Activated CD4-positive, alpha-beta memory T cell treated with anti-CD3 and anti-CD28 coated beads for 36 hours (primary cell): Measurements from ENCODE around the gene PORCN. TPM values are rescaled to one million over a fixed set of nuclear protein-coding genes. Genes with fewer than 3 reads are reported as not detected.
"Not testable (repeated sequence)": the region's sequence is repeated elsewhere in the genome, so short reads cannot be mapped to it uniquely, and the experiment has no call there.

Source experiments
- CTCF ChIA-PET: fragments of 350-600 bp; sonication (Branson Sonifier 250); formaldehyde crosslinking; loops from one replicate; lab custom pipeline; 2021; ENCODE audit warnings: antibody characterized with exemption, inconsistent platforms; lab: Charles Lee
- POLR2A ChIA-PET: fragments of 350-600 bp; sonication (Branson Sonifier 250); formaldehyde crosslinking; loops from one replicate; lab custom pipeline; 2021; ENCODE audit warnings: antibody characterized with exemption; lab: Charles Lee
- DNase-seq: peaks from one replicate; pipeline ENCODE4 v3.0.0-alpha.2; 2020
- H3K27ac Mint-ChIP-seq: one replicate; pipeline ENCODE4 v1.8.0; 2021; ENCODE audit warnings: mixed read lengths
- H3K27me3 Mint-ChIP-seq: one replicate; pipeline ENCODE4 v1.8.0; 2021; ENCODE audit warnings: mixed read lengths
- H3K36me3 Mint-ChIP-seq: one replicate; pipeline ENCODE4 v1.8.0; 2021; ENCODE audit warnings: mixed read lengths
- H3K4me1 Mint-ChIP-seq: one replicate; pipeline ENCODE4 v1.8.0; 2021; ENCODE audit warnings: low read depth, mixed read lengths
- H3K4me3 Mint-ChIP-seq: one replicate; pipeline ENCODE4 v1.8.0; 2021; ENCODE audit warnings: mild to moderate bottlenecking, mixed read lengths
- H3K9me3 Mint-ChIP-seq: one replicate; pipeline ENCODE4 v1.8.0; 2021; ENCODE audit warnings: mixed read lengths
- intact Hi-C: fragments of 100-400 bp; cut with micrococcal nuclease; formaldehyde crosslinking; loops from one replicate; pipeline ENCODE4 v1.15.1; 2023
- total RNA-seq, 2 experiments: library from RNA; stranded (reverse); gene quantifications; one replicate each; pipeline ENCODE4 v1.2.3, GENCODE V29; 2021

Gene PORCN
- total RNA-seq, 2 experiments from 2014 or later = 7.1 to 7.7 TPM

- no peaks in the 10 kb centered on the region for H3K9me3 Mint-ChIP-seq
These were observed 6.2 kb downstream of the PORCN start for GRCh38 chrX:48514868-48515460.

GRCh38 chrX:48515842-48516241 is 7.0 kb downstream of the PORCN start:
- no peak overlapping the region for H3K27ac Mint-ChIP-seq
- H3K36me3 Mint-ChIP-seq = no peaks in the 10 kb centered on the region

More at GRCh38 chrX:48514868-48515460, 6.2 kb downstream of the PORCN start:
- Mint-ChIP-seq H3K36me3 (no peaks in the 10 kb centered on the region), H3K4me3 (no peak overlapping the region), H3K4me1 (peaks cover 16% of the 10 kb centered on the region), H3K27ac (no peak overlapping the region), H3K27me3 (no peaks in the 10 kb centered on the region)
- intact Hi-C loops = no loop called here
- CTCF ChIA-PET = no interaction called here
- no peak for DNase-seq
- POLR2A ChIA-PET = interaction anchor here (1.2 kb wide), 1 partner anchor 60 kb away, joined by 3 read pairs; no protein-coding TSS in a partner anchor

GRCh38 chrX:48516285-48516684 is 7.5 kb downstream of the PORCN start:
- Mint-ChIP-seq H3K9me3 (no peaks in the 10 kb centered on the region), H3K4me3 (no peak overlapping the region), H3K36me3 (no peaks in the 10 kb centered on the region), H3K27me3 (no peaks in the 10 kb centered on the region), H3K4me1 (peaks cover 21% of the 10 kb centered on the region), H3K27ac (no peak overlapping the region)
- ChIA-PET POLR2A (no interaction called here), CTCF (no interaction called here)
- no peak for DNase-seq
- intact Hi-C loops = no loop called here

More at GRCh38 chrX:48515842-48516241, 7.0 kb downstream of the PORCN start:
- POLR2A ChIA-PET = interaction anchor here (1.2 kb wide), 1 partner anchor 59 kb away, joined by 3 read pairs; no protein-coding TSS in a partner anchor
- intact Hi-C loops = no loop called here
- CTCF ChIA-PET = no interaction called here
- Mint-ChIP-seq H3K27me3 (no peaks in the 10 kb centered on the region), H3K9me3 (no peaks in the 10 kb centered on the region), H3K4me3 (no peak overlapping the region), H3K4me1 (peaks cover 17% of the 10 kb centered on the region)
- no peak for DNase-seq

- Mint-ChIP-seq H3K4me1 (peaks cover 21% of the 10 kb centered on the region), H3K9me3 (no peaks in the 10 kb centered on the region), H3K36me3 (no peaks in the 10 kb centered on the region), H3K27ac (no peak overlapping the region), H3K4me3 (no peak overlapping the region), H3K27me3 (no peaks in the 10 kb centered on the region)
- no peak for DNase-seq
- CTCF ChIA-PET = no interaction called here
- intact Hi-C loops = no loop called here
- POLR2A ChIA-PET = no interaction called here
These were observed 8.2 kb downstream of the PORCN start for GRCh38 chrX:48516987-48517386.

- POLR2A ChIA-PET, H3K27me3 Mint-ChIP-seq, intact Hi-C loops, CTCF ChIA-PET, H3K36me3 Mint-ChIP-seq, DNase-seq, H3K4me3 Mint-ChIP-seq, H3K9me3 Mint-ChIP-seq: not testable (repeated sequence)
- peaks cover 25% of the 10 kb centered on the region for H3K4me1 Mint-ChIP-seq
- H3K27ac Mint-ChIP-seq = peak overlapping the region; percentile 38
These were observed 10.7 kb downstream of the PORCN start for GRCh38 chrX:48519481-48519880.

GRCh38 chrX:48520455-48520854 is 11.7 kb downstream of the PORCN start:
- peak overlapping the region; percentile 92 for H3K4me3 Mint-ChIP-seq
- POLR2A ChIA-PET = interaction anchor here (1.5 kb wide), 1 partner anchor 58 kb away, joined by 3 read pairs; no protein-coding TSS in a partner anchor
- CTCF ChIA-PET = no interaction called here
- H3K27ac Mint-ChIP-seq = peak overlapping the region; percentile 98
- H3K27me3 Mint-ChIP-seq = no peaks in the 10 kb centered on the region
- intact Hi-C loops = loop anchor here (2.0 to 5.0 kb wide), 2 partner anchors 43 to 54 kb away; partner anchors contain the start of genes FTSJ1 and RBM3
- peak; percentile 38 for DNase-seq
- H3K9me3 Mint-ChIP-seq = no peaks in the 10 kb centered on the region
- peaks cover 7% of the 10 kb centered on the region for H3K36me3 Mint-ChIP-seq
- peaks cover 25% of the 10 kb centered on the region for H3K4me1 Mint-ChIP-seq

GRCh38 chrX:48520976-48521352 is 12.2 kb downstream of the PORCN start:
- no peaks in the 10 kb centered on the region for H3K27me3 Mint-ChIP-seq
- CTCF ChIA-PET = no interaction called here
- peak overlapping the region; percentile 92 for H3K4me3 Mint-ChIP-seq
- intact Hi-C loops = loop anchor here (1.0 to 5.0 kb wide), 5 partner anchors 18 to 77 kb away; partner anchors contain the start of genes FTSJ1, RBM3 and TBC1D25
- peaks cover 25% of the 10 kb centered on the region for H3K4me1 Mint-ChIP-seq
- H3K9me3 Mint-ChIP-seq = no peaks in the 10 kb centered on the region
- POLR2A ChIA-PET = interaction anchor here (0.6 to 1.5 kb wide), 2 partner anchors 58 to 155 kb away, joined by 3 read pairs; no protein-coding TSS in a partner anchor
- DNase-seq = peak; percentile 44
- H3K36me3 Mint-ChIP-seq = peaks cover 7% of the 10 kb centered on the region
- peak overlapping the region; percentile 98 for H3K27ac Mint-ChIP-seq

GRCh38 chrX:48521353-48522243 is 12.8 kb downstream of the PORCN start, which contains the start of gene EBP:
TSS of gene EBP (plus strand) at chrX:48521808. CDS start at chrX:48523772, 1,964 bp downstream.
- peaks cover 27% of the 10 kb centered on the region for H3K4me1 Mint-ChIP-seq
- CTCF ChIA-PET = interaction anchor here (1.2 kb wide), 1 partner anchor 47 kb away, joined by 4 read pairs; no protein-coding TSS in a partner anchor
- peak within 1 kb of the TSS; percentile 98 for H3K27ac Mint-ChIP-seq
- peak within 1 kb of the TSS; percentile 92 for H3K4me3 Mint-ChIP-seq
- peaks cover 11% of the 10 kb centered on the region for H3K36me3 Mint-ChIP-seq
- peak; percentile 97 for DNase-seq
- POLR2A ChIA-PET = interaction anchor here (0.6 to 1.5 kb wide), 3 partner anchors 18 to 155 kb away, joined by 3 read pairs; partner anchors contain the start of gene TBC1D25
- intact Hi-C loops = loop anchor here (1.0 to 5.0 kb wide), 5 partner anchors 18 to 77 kb away; partner anchors contain the start of genes FTSJ1, RBM3 and TBC1D25
- H3K27me3 Mint-ChIP-seq = no peaks in the 10 kb centered on the region
- H3K9me3 Mint-ChIP-seq = no peaks in the 10 kb centered on the region

GRCh38 chrX:48522291-48522690 is 13.5 kb downstream of the PORCN start:
- Mint-ChIP-seq H3K27me3 (no peaks in the 10 kb centered on the region), H3K9me3 (no peaks in the 10 kb centered on the region), H3K4me3 (peak overlapping the region; percentile 92), H3K36me3 (peaks cover 15% of the 10 kb centered on the region), H3K4me1 (peaks cover 24% of the 10 kb centered on the region), H3K27ac (peak overlapping the region; percentile 98)
- DNase-seq = no peak
- intact Hi-C loops = loop anchor here (5.0 kb wide), 1 partner anchor 45 kb away; the partner anchor contains the start of gene FTSJ1
- ChIA-PET CTCF (interaction anchor here (1.2 kb wide), 1 partner anchor 48 kb away, joined by 4 read pairs; no protein-coding TSS in a partner anchor), POLR2A (interaction anchor here (1.1 to 1.5 kb wide), 2 partner anchors 18 to 57 kb away, joined by 3 read pairs; partner anchors contain the start of gene TBC1D25)

- no peak for DNase-seq
- intact Hi-C loops = loop anchor here (5.0 kb wide), 1 partner anchor 46 kb away; the partner anchor contains the start of gene FTSJ1
- Mint-ChIP-seq H3K4me1 (peaks cover 24% of the 10 kb centered on the region), H3K9me3 (no peaks in the 10 kb centered on the region), H3K27me3 (no peaks in the 10 kb centered on the region), H3K27ac (no peak overlapping the region), H3K36me3 (peaks cover 29% of the 10 kb centered on the region), H3K4me3 (peak overlapping the region; percentile 49)
- ChIA-PET CTCF (no interaction called here), POLR2A (no interaction called here)
These were observed 14.9 kb downstream of the PORCN start for GRCh38 chrX:48523682-48524081.

GRCh38 chrX:48525853-48526252 is 17.1 kb downstream of the PORCN start:
- POLR2A ChIA-PET, intact Hi-C loops, H3K27me3 Mint-ChIP-seq, H3K9me3 Mint-ChIP-seq, H3K4me3 Mint-ChIP-seq, CTCF ChIA-PET, DNase-seq, H3K27ac Mint-ChIP-seq: not testable (repeated sequence)
- H3K4me1 Mint-ChIP-seq = peaks cover 15% of the 10 kb centered on the region
- H3K36me3 Mint-ChIP-seq = peaks cover 33% of the 10 kb centered on the region
